Muscle of leg (tissue), 16 donors: ENCODE data around the gene CALU. TPM values are rescaled to one million over a fixed set of nuclear protein-coding genes. Genes with fewer than 3 reads are reported as not detected.
A peak's percentile ranks its signal among the peaks of the same experiment; 100 is the strongest.

Source experiments
- DNase-seq: peaks from one replicate; pipeline ENCODE4 v3.0.0; 2013
- H3K27ac ChIP-seq: one replicate; pipeline ENCODE4 v1.5.1; 2013; ENCODE audit warnings: mild to moderate bottlenecking, low read length, control low read depth
- H3K27me3 ChIP-seq: one replicate; pipeline ENCODE4 v1.6.1; 2013; ENCODE audit warnings: low read length; ENCODE audit not compliant: control insufficient read depth, insufficient read depth
- H3K36me3 ChIP-seq: one replicate; pipeline ENCODE4 v1.6.1; 2013; ENCODE audit warnings: low read length; ENCODE audit not compliant: control insufficient read depth, insufficient read depth
- H3K4me1 ChIP-seq: one replicate; pipeline ENCODE4 v1.6.1; 2013; ENCODE audit warnings: low read length; ENCODE audit not compliant: control insufficient read depth, insufficient read depth
- H3K4me3 ChIP-seq: one replicate; pipeline ENCODE4 v1.5.1; 2013; ENCODE audit warnings: low read length, control low read depth
- H3K9me3 ChIP-seq: replicated peaks from 2 replicates; pipeline ENCODE4 v1.6.1; 2013; ENCODE audit warnings: low read depth, low read length; ENCODE audit not compliant: control insufficient read depth
- WGBS: methylation state at CpG from one replicate; pipeline ENCODE4 v1.1.5; 2013; ENCODE audit warnings: missing lambda C conversion rate; ENCODE audit not compliant: insufficient coverage; 5-methylcytosine and 5-hydroxymethylcytosine counted together
- long read RNA-seq, 11 donors: transcript quantifications; one replicate each; lab custom pipeline, GENCODE V29; 2026
- polyA plus RNA-seq, 8 donors: library from polyadenylated mRNA; unstranded; fragments of 120-200 nt; gene quantifications; one replicate each; pipeline versions ENCODE4 v1.2.1 to v1.2.3, GENCODE V29; 2013; ENCODE audit warnings: inconsistent platforms in 1 of 8, low replicate concordance in 1 of 8; ENCODE audit not compliant: insufficient read length in 8 of 8, insufficient read depth in 1 of 8
- total RNA-seq: library from RNA; stranded (reverse); fragments of 120-200 nt; gene quantifications from one replicate; pipeline ENCODE4 v1.2.4, GENCODE V29; 2013

Gene CALU
- total RNA-seq (212 TPM), polyA plus RNA-seq (100 to 1,000 TPM; 172 to 324 (median 258) TPM)
- long read RNA-seq, donor 1, transcript CALU-201 (7 exons, 3,357 nt): major isoform, 28 of 106 reads
- long read RNA-seq, donor 1, transcript CALU-202 (7 exons, 2,438 nt): minor isoform, 6 of 106 reads
- long read RNA-seq, donor 1, partial matches to known transcripts: 68 of 106 reads
- long read RNA-seq, donor 1, other reads (novel, unspliced or antisense): 0 of 106 reads
- long read RNA-seq, donor 2, transcript CALU-201 (7 exons, 3,357 nt): major isoform, 8 of 10 reads
- long read RNA-seq, donor 2, partial matches to known transcripts: 0 of 10 reads
- long read RNA-seq, donor 2, other reads (novel, unspliced or antisense): 0 of 10 reads
- long read RNA-seq, donor 3, transcript CALU-202 (7 exons, 2,438 nt): minor isoform, 16 of 89 reads
- long read RNA-seq, donor 3, transcript CALU-201 (7 exons, 3,357 nt): major isoform, 52 of 89 reads
- long read RNA-seq, donor 3, partial matches to known transcripts: 17 of 89 reads
- long read RNA-seq, donor 3, other reads (novel, unspliced or antisense): 0 of 89 reads
- long read RNA-seq, donor 4, transcript CALU-201 (7 exons, 3,357 nt): major isoform, 21 of 34 reads
- long read RNA-seq, donor 4, transcript CALU-203 (8 exons, 2,572 nt): minor isoform, 5 of 34 reads
- long read RNA-seq, donor 4, partial matches to known transcripts: 7 of 34 reads
- long read RNA-seq, donor 4, other reads (novel, unspliced or antisense): 0 of 34 reads
- long read RNA-seq, donor 5, transcript CALU-202 (7 exons, 2,438 nt): minor isoform, 24 of 247 reads
- long read RNA-seq, donor 5, transcript CALU-201 (7 exons, 3,357 nt): major isoform, 135 of 247 reads
- long read RNA-seq, donor 5, partial matches to known transcripts: 84 of 247 reads
- long read RNA-seq, donor 5, other reads (novel, unspliced or antisense): 0 of 247 reads
- long read RNA-seq, donor 6, full-length matches to known transcripts: 99 of 228 reads
- long read RNA-seq, donor 6, partial matches to known transcripts: 129 of 228 reads
- long read RNA-seq, donor 6, other reads (novel, unspliced or antisense): 0 of 228 reads
- long read RNA-seq, donor 7, transcript CALU-201 (7 exons, 3,357 nt): major isoform, 63 of 108 reads
- long read RNA-seq, donor 7, partial matches to known transcripts: 40 of 108 reads
- long read RNA-seq, donor 7, other reads (novel, unspliced or antisense): 0 of 108 reads
- long read RNA-seq, donor 8, full-length matches to known transcripts: 65 of 70 reads
- long read RNA-seq, donor 8, partial matches to known transcripts: 5 of 70 reads
- long read RNA-seq, donor 8, other reads (novel, unspliced or antisense): 0 of 70 reads
- long read RNA-seq, donor 9, transcript CALU-201 (7 exons, 3,357 nt): major isoform, 52 of 88 reads
- long read RNA-seq, donor 9, transcript CALU-202 (7 exons, 2,438 nt): minor isoform, 14 of 88 reads
- long read RNA-seq, donor 9, partial matches to known transcripts: 19 of 88 reads
- long read RNA-seq, donor 9, other reads (novel, unspliced or antisense): 0 of 88 reads
- long read RNA-seq, donor 10, transcript CALU-201 (7 exons, 3,357 nt): major isoform, 78 of 117 reads
- long read RNA-seq, donor 10, transcript CALU-202 (7 exons, 2,438 nt): minor isoform, 16 of 117 reads
- long read RNA-seq, donor 10, partial matches to known transcripts: 19 of 117 reads
- long read RNA-seq, donor 10, other reads (novel, unspliced or antisense): 0 of 117 reads
- long read RNA-seq, donor 11, transcript CALU-202 (7 exons, 2,438 nt): minor isoform, 9 of 72 reads
- long read RNA-seq, donor 11, transcript CALU-201 (7 exons, 3,357 nt): major isoform, 53 of 72 reads
- long read RNA-seq, donor 11, partial matches to known transcripts: 6 of 72 reads
- long read RNA-seq, donor 11, other reads (novel, unspliced or antisense): 0 of 72 reads

GRCh38 chr7:128739048-128739962 lies at the start of gene CALU:
Gene CALU (plus strand): TSS chr7:128739359. CDS start chr7:128748584, 9,225 bp downstream.
- Histone ChIP-seq H3K4me1 (peaks cover 16% of the 10 kb centered on the region), H3K4me3 (peak within 1 kb of the TSS; percentile 100), H3K36me3 (peaks cover 6% of the 10 kb centered on the region), H3K9me3 (no peaks in the 10 kb centered on the region), H3K27me3 (no peaks in the 10 kb centered on the region), H3K27ac (peak within 1 kb of the TSS; percentile 100)
- DNase-seq: peak; percentile 99
- 0% methylated on average over 57 of the region's 74 CpGs for WGBS

- DNase-seq: no peak
- no peak overlapping the region for H3K27ac ChIP-seq
- no peaks in the 10 kb centered on the region for H3K9me3 ChIP-seq
- H3K36me3 ChIP-seq: no peaks in the 10 kb centered on the region
- no peaks in the 10 kb centered on the region for H3K4me1 ChIP-seq
- peaks cover 3% of the 10 kb centered on the region for H3K27me3 ChIP-seq
- no peak overlapping the region for H3K4me3 ChIP-seq
- no CpG with 5 or more reads among the region's 1 CpG for WGBS
These were observed 47.9 kb upstream of the CALU start for GRCh38 chr7:128691227-128691626.

- Histone ChIP-seq H3K4me1 (peaks cover 7% of the 10 kb centered on the region), H3K27ac (no peak overlapping the region)
- WGBS: 70% methylated on average over 2 of the region's 7 CpGs
These were observed 46.4 kb upstream of the CALU start for GRCh38 chr7:128692623-128693270.

DNA sequence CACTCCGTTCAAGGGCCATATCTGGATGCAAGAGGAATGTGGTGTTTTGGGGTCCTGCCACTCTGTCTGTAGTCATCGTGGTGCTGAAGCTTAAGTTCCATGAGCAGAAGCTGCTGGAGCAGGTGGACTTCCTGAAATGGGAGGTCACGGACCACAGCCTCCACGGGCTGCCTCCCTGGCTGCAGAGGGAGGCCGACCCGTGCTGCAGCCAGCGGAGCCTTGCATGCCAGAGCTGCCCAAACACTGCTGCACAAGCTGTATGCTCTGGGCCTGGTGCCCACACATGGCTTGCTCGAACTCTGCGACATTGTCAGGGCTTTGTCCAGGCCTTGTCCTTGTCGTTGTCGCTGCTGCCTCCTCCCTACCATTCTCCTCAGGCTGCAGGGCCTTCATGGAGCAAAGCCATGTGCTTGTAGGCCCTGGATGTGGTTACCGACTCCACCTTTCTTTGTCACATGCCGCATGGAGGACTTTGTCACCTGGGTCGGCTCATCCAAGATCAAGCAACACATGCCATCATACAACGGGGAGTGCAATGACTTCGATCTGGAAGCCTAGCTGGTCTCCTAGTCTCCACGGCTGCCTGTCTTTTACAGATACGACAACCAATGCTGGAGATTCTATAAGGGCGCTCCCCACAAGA lies 45.7 kb upstream of the CALU start:
- Histone ChIP-seq H3K36me3 (no peaks in the 10 kb centered on the region), H3K27me3 (peaks cover 22% of the 10 kb centered on the region), H3K27ac (no peak overlapping the region), H3K4me1 (peaks cover 7% of the 10 kb centered on the region), H3K4me3 (no peak overlapping the region), H3K9me3 (no peaks in the 10 kb centered on the region)
- DNase-seq: no peak
- 91% methylated on average over 18 of the region's 19 CpGs for WGBS

More at GRCh38 chr7:128692623-128693270, 46.4 kb upstream of the CALU start:
- Histone ChIP-seq H3K4me3 (no peak overlapping the region), H3K36me3 (no peaks in the 10 kb centered on the region), H3K9me3 (no peaks in the 10 kb centered on the region), H3K27me3 (peaks cover 16% of the 10 kb centered on the region)
- no peak for DNase-seq

GRCh38 chr7:128694738-128695137 lies 44.4 kb upstream of the CALU start:
- no peaks in the 10 kb centered on the region for H3K36me3 ChIP-seq
- no peak overlapping the region for H3K4me3 ChIP-seq
- no peaks in the 10 kb centered on the region for H3K9me3 ChIP-seq
- 83% methylated on average over 1 of the region's 2 CpGs for WGBS
- DNase-seq: no peak
- peaks cover 7% of the 10 kb centered on the region for H3K4me1 ChIP-seq
- H3K27ac ChIP-seq: no peak overlapping the region
- peaks cover 26% of the 10 kb centered on the region for H3K27me3 ChIP-seq

- Histone ChIP-seq H3K4me1 (peaks cover 7% of the 10 kb centered on the region), H3K36me3 (no peaks in the 10 kb centered on the region), H3K27me3 (peaks cover 34% of the 10 kb centered on the region), H3K27ac (no peak overlapping the region), H3K9me3 (no peaks in the 10 kb centered on the region), H3K4me3 (peak overlapping the region; percentile 42)
- peak; percentile 33 for DNase-seq
- 1% methylated on average over 29 of the region's 37 CpGs for WGBS
These were observed 41.8 kb upstream of the CALU start for GRCh38 chr7:128697302-128697905.

DNA sequence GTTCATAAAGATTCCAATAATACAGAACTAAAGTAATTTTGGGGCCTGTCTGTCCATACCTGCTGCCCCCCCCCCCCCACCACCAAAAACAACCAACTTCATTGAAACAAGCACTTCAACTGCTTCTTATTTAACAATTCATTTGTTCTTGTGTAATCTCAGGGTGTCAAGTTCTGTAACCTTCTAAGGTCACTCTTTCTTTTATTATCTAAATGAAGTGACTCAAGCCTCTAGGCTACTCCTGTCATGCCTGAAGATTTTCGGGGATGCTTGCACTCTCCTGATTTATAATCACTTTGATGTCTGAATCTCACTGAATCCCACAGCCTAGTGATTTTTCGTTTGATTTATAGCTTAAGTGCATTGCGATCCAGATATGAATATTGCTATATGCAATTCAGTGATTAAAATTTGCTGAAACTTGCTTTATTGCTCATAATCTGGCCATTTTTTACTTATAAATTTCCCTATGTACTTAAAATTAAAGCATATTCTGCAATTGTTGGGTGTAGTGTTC lies 39.9 kb upstream of the CALU start:
- H3K4me1 ChIP-seq: peaks cover 7% of the 10 kb centered on the region
- no peak overlapping the region for H3K27ac ChIP-seq
- H3K9me3 ChIP-seq: no peaks in the 10 kb centered on the region
- H3K27me3 ChIP-seq: peaks cover 37% of the 10 kb centered on the region
- H3K4me3 ChIP-seq: no peak overlapping the region
- DNase-seq: no peak
- WGBS: no CpG with 5 or more reads among the region's 3 CpGs
- H3K36me3 ChIP-seq: no peaks in the 10 kb centered on the region
